Testis (tissue), 2 donors: ENCODE measurements around the gene GJA1.
"Not testable (repeated sequence)": the region's sequence is repeated elsewhere in the genome, so short reads cannot be mapped to it uniquely, and the experiment has no call there.

Experiments used
- POLR2A ChIP-seq: fragments of 450-650 bp; IDR thresholded peaks from one replicate; pipeline ENCODE4 v1.6.1; 2017; ENCODE audit warnings: antibody characterized with exemption, mild to moderate bottlenecking, moderate library complexity
- TF ChIP-seq, protein P1 (sequence below), 3 experiments: fragments of 450-650 bp in 2 of 3; fragments of 200-600 bp in 1 of 3; sonication (generic) in 1 of 3; IDR thresholded peaks; one replicate each; pipeline ENCODE4 v1.5.1; 2016 to 2019; ENCODE audit warnings: antibody characterized with exemption in 3 of 3, mild to moderate bottlenecking in 2 of 3, moderate library complexity in 1 of 3

- TF ChIP-seq, protein P1, sequence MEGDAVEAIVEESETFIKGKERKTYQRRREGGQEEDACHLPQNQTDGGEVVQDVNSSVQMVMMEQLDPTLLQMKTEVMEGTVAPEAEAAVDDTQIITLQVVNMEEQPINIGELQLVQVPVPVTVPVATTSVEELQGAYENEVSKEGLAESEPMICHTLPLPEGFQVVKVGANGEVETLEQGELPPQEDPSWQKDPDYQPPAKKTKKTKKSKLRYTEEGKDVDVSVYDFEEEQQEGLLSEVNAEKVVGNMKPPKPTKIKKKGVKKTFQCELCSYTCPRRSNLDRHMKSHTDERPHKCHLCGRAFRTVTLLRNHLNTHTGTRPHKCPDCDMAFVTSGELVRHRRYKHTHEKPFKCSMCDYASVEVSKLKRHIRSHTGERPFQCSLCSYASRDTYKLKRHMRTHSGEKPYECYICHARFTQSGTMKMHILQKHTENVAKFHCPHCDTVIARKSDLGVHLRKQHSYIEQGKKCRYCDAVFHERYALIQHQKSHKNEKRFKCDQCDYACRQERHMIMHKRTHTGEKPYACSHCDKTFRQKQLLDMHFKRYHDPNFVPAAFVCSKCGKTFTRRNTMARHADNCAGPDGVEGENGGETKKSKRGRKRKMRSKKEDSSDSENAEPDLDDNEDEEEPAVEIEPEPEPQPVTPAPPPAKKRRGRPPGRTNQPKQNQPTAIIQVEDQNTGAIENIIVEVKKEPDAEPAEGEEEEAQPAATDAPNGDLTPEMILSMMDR (IDR thresholded peaks at IDR 0.05) = not testable (repeated sequence)
- TF ChIP-seq POLR2A = not testable (repeated sequence)
Measured at GRCh38 chr6:121447746-121448145, 12.3 kb downstream of the GJA1 start.
